K562 (cell line): Measurements from ENCODE around the gene HPDL. TPM values are rescaled to one million over a fixed set of nuclear protein-coding genes. Genes with fewer than 3 reads are reported as not detected.

ENCODE experiments used
- BRF1 ChIP-seq: IDR thresholded peaks from 3 replicates; pipeline ENCODE4 v1.6.1; 2011; ENCODE audit warnings: borderline replicate concordance, mild to moderate bottlenecking; ENCODE audit not compliant: insufficient read length; ENCODE audit errors: extremely low read depth
- CBX1 ChIP-seq: sonication (generic); IDR thresholded peaks from 2 replicates; pipeline ENCODE4 v1.6.1; 2016; ENCODE audit warnings: antibody characterized with exemption, low read depth, mild to moderate bottlenecking
- FOXP4 ChIP-seq: sonication (generic); formaldehyde crosslinking; IDR thresholded peaks from 2 replicates; pipeline ENCODE4 v1.8.0; 2022; ENCODE audit warnings: mild to moderate bottlenecking, missing genetic modification reagents, borderline replicate concordance
- KDM2B ChIP-seq: fragments of 250-450 bp; sonication (Bioruptor Pico); IDR thresholded peaks from 2 replicates; pipeline ENCODE4 v1.8.0; 2021; ENCODE audit warnings: mild to moderate bottlenecking, moderate library complexity
- NFXL1 ChIP-seq: fragments of 450-650 bp; formaldehyde crosslinking; IDR thresholded peaks from 2 replicates; pipeline ENCODE4 v1.4.0; 2021; ENCODE audit warnings: mild to moderate bottlenecking
- PHF20 ChIP-seq: fragments of 450-650 bp; IDR thresholded peaks from 2 replicates; pipeline ENCODE4 v1.6.1; 2018; ENCODE audit not compliant: partially characterized antibody
- RFX7 ChIP-seq: fragments of 250-450 bp; sonication (Bioruptor Pico); IDR thresholded peaks from 2 replicates; pipeline ENCODE4 v1.5.1; 2021; ENCODE audit warnings: mild to moderate bottlenecking
- STAT5B ChIP-seq: fragments of 250-450 bp; sonication (Bioruptor Pico); IDR thresholded peaks from 2 replicates; pipeline ENCODE4 v1.8.0; 2021; ENCODE audit warnings: mild to moderate bottlenecking, inconsistent platforms
- TAF1 ChIP-seq: IDR thresholded peaks from 2 replicates; pipeline ENCODE4 v1.6.1; 2011; ENCODE audit warnings: mild to moderate bottlenecking, low read length, moderate library complexity; ENCODE audit not compliant: insufficient read depth, control insufficient read depth, severe bottlenecking; ENCODE audit errors: extremely low read depth
- ZBTB33 ChIP-seq: sonication (generic); formaldehyde crosslinking; IDR thresholded peaks from 2 replicates; pipeline ENCODE4 v1.8.1; 2023; ENCODE audit warnings: mild to moderate bottlenecking, missing genetic modification reagents
- ZNF197 ChIP-seq: fragments of 200-800 bp; sonication (Bioruptor generic); IDR thresholded peaks from 2 replicates; pipeline ENCODE4 v1.6.1; 2016; ENCODE audit warnings: low read depth, missing genetic modification characterization, missing compliant biosample characterization
- ZNF274 ChIP-seq: IDR thresholded peaks from 2 replicates; pipeline ENCODE4 v1.6.1; 2011; ENCODE audit warnings: low read depth, mild to moderate bottlenecking, low read length, moderate library complexity, borderline replicate concordance
- ZNF507 ChIP-seq: conservative IDR thresholded peaks from 2 replicates; pipeline ENCODE4 v1.6.1; 2017; ENCODE audit warnings: missing genetic modification characterization, missing compliant biosample characterization
- ZNF785 ChIP-seq: fragments of 250-450 bp; sonication (Bioruptor Pico); IDR thresholded peaks from 2 replicates; pipeline ENCODE4 v1.4.0; 2020; ENCODE audit warnings: mild to moderate bottlenecking
- polyA plus RNA-seq, 8 experiments: library from polyadenylated mRNA; depleted of rRNA in 4 of 8; stranded (reverse) in 5 of 8; unstranded in 3 of 8; fragments of >200 nt; fragmentation: Nextera tagmentation in 2 of 8; fragmentation: Illumina TruSeq in 1 of 8; extraction: Ambion mirVana in 2 of 8; extraction: Trizol in 1 of 8; gene quantifications; 2 replicates each; pipeline versions ENCODE4 v1.2.1 to v1.2.3, GENCODE V29; 2011 to 2014; ENCODE audit warnings: inconsistent platforms in 1 of 8, missing spikeins in 1 of 8
- total RNA-seq, 7 experiments: library from RNA; depleted of rRNA in 6 of 7; stranded (reverse); fragments of >200 nt in 6 of 7; fragmentation: Illumina TruSeq in 2 of 7; extraction: Trizol in 2 of 7; gene quantifications; 2 replicates each; pipeline versions ENCODE4 v1.2.1 to v1.2.3, GENCODE V29; 2011 to 2021; ENCODE audit warnings: low replicate concordance in 1 of 7
- TF ChIP-seq, protein P1 (sequence below): fragments of 450-650 bp; IDR thresholded peaks from 2 replicates; pipeline ENCODE4 v1.6.1; 2016; ENCODE audit warnings: low read depth, mild to moderate bottlenecking, moderate library complexity
- TF ChIP-seq, protein P2 (sequence below): fragments of 450-650 bp; conservative IDR thresholded peaks from 2 replicates; pipeline ENCODE4 v1.6.1; 2016; ENCODE audit warnings: missing genetic modification characterization, low read depth, mild to moderate bottlenecking, missing compliant biosample characterization, moderate library complexity
- TF ChIP-seq, protein P3 (sequence below): sonication (generic); formaldehyde crosslinking; IDR thresholded peaks from 2 replicates; pipeline ENCODE4 v1.9.0; 2022; ENCODE audit warnings: mild to moderate bottlenecking, missing genetic modification reagents
- TF ChIP-seq, protein P4 (sequence below): fragments of 450-650 bp; formaldehyde crosslinking; IDR thresholded peaks from 2 replicates; pipeline ENCODE4 v1.4.0; 2020; ENCODE audit warnings: mild to moderate bottlenecking, moderate library complexity

HPDL gene
- total and polyA plus RNA-seq, 9 of the 15 experiments (the other 6 are each of a cell fraction or from before 2014, with no cell fraction given): not detected

- TF ChIP-seq ZNF197 (0 out of 2 replicates have a peak, but pooled peaks have one; percentile 32), TAF1 (peak; percentile 82), CBX1 (peak; percentile 84), STAT5B (CRISPR knock-in tag) (no peak), BRF1 (no peak), KDM2B (CRISPR knock-in tag) (no peak), PHF20 (peak; percentile 89), ZNF274 (no peak), NFXL1 (CRISPR knock-in tag) (no peak), FOXP4 (CRISPR knock-in tag) (no peak; the same call in 1 of the 2 replicates), ZNF507 (tag) (no peak), ZBTB33 (peak; percentile 77), ZNF785 (CRISPR knock-in tag) (no peak), RFX7 (CRISPR knock-in tag) (no peak)
- TF ChIP-seq, protein P1, sequence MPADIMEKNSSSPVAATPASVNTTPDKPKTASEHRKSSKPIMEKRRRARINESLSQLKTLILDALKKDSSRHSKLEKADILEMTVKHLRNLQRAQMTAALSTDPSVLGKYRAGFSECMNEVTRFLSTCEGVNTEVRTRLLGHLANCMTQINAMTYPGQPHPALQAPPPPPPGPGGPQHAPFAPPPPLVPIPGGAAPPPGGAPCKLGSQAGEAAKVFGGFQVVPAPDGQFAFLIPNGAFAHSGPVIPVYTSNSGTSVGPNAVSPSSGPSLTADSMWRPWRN: no peak
- TF ChIP-seq, protein P2, sequence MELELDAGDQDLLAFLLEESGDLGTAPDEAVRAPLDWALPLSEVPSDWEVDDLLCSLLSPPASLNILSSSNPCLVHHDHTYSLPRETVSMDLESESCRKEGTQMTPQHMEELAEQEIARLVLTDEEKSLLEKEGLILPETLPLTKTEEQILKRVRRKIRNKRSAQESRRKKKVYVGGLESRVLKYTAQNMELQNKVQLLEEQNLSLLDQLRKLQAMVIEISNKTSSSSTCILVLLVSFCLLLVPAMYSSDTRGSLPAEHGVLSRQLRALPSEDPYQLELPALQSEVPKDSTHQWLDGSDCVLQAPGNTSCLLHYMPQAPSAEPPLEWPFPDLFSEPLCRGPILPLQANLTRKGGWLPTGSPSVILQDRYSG (tag): no peak
- TF ChIP-seq, protein P3, sequence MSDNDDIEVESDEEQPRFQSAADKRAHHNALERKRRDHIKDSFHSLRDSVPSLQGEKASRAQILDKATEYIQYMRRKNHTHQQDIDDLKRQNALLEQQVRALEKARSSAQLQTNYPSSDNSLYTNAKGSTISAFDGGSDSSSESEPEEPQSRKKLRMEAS (CRISPR knock-in tag): peak; percentile 79
- TF ChIP-seq, protein P4, sequence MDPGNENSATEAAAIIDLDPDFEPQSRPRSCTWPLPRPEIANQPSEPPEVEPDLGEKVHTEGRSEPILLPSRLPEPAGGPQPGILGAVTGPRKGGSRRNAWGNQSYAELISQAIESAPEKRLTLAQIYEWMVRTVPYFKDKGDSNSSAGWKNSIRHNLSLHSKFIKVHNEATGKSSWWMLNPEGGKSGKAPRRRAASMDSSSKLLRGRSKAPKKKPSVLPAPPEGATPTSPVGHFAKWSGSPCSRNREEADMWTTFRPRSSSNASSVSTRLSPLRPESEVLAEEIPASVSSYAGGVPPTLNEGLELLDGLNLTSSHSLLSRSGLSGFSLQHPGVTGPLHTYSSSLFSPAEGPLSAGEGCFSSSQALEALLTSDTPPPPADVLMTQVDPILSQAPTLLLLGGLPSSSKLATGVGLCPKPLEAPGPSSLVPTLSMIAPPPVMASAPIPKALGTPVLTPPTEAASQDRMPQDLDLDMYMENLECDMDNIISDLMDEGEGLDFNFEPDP (CRISPR knock-in tag): no peak
These were observed 23.0 kb upstream of the HPDL start (continued) for GRCh38 chr1:45303520-45304310.
